A549 (cell line): Measurements from ENCODE around the gene CERK. TPM values are rescaled to one million over a fixed set of nuclear protein-coding genes. Genes with fewer than 3 reads are reported as not detected.

Experiments used
- ATAC-seq, 2 experiments: fragments of 200-7000 bp in 1 of 2; fragments of >200 bp in 1 of 2; cut with Nextera tagmentation in 1 of 2; cut with Tn5 transposase in 1 of 2; 3 replicates each; pipeline versions ENCODE4 v1.8.0 to v1.9.1; 2018 to 2020; ENCODE audit warnings: mild to moderate bottlenecking in 1 of 2, moderate library complexity in 1 of 2
- CTCF ChIA-PET: fragments of 300-600 bp; sonication (Branson Sonifier 250); formaldehyde crosslinking; extraction: SDS; loops from one replicate; lab custom pipeline; 2021; ENCODE audit warnings: antibody characterized with exemption, inconsistent platforms; lab: Yijun Ruan, JAX
- POLR2A ChIA-PET: fragments of 350-600 bp; formaldehyde crosslinking; extraction: SDS; loops from one replicate; lab custom pipeline; 2021; ENCODE audit warnings: antibody characterized with exemption, inconsistent platforms; lab: Yijun Ruan, JAX
- DNase-seq, 2 experiments: peaks; one replicate each; pipeline versions ENCODE4 v3.0.0 to v3.0.0-alpha.2; 2011 to 2016; ENCODE audit warnings: low read depth in 1 of 2, low spot score in 1 of 2
- FAIRE-seq: peaks from 2 replicates; lab custom pipeline; 2011; peaks lifted over from hg19 to GRCh38; lab: Jason Lieb, UNC
- H3K27ac ChIP-seq, 2 experiments: fragments of >200 bp; sonication (Bioruptor Twin); formaldehyde crosslinking; 3 replicates each; pipeline ENCODE4 v1.5.1; 2016 to 2017
- H3K4me1 ChIP-seq: fragments of >200 bp; sonication (Bioruptor Twin); formaldehyde crosslinking; 3 replicates; pipeline ENCODE4 v1.6.1; 2016
- H3K4me2 ChIP-seq: fragments of >200 bp; sonication (Bioruptor Twin); formaldehyde crosslinking; 3 replicates; pipeline ENCODE4 v1.6.1; 2016
- H3K4me3 ChIP-seq: fragments of >200 bp; sonication (Bioruptor Twin); formaldehyde crosslinking; 3 replicates; pipeline ENCODE4 v1.5.1; 2016
- H3K9me3 ChIP-seq: fragments of >200 bp; sonication (Bioruptor Twin); formaldehyde crosslinking; 3 replicates; pipeline ENCODE4 v1.6.1; 2016
- ATOH8 ChIP-seq: fragments of 250-450 bp; sonication (Bioruptor Pico); IDR thresholded peaks from 2 replicates; pipeline ENCODE4 v1.5.0; 2020; ENCODE audit warnings: low read depth, mild to moderate bottlenecking, moderate library complexity
- CBX8 ChIP-seq: fragments of 200-600 bp; sonication (generic); IDR thresholded peaks from 2 replicates; pipeline ENCODE4 v1.6.1; 2016
- CHD2 ChIP-seq: fragments of 150-350 bp; IDR thresholded peaks from 2 replicates; pipeline ENCODE4 v1.6.1; 2014; ENCODE audit warnings: low read length; ENCODE audit not compliant: partially characterized antibody
- CHD4 ChIP-seq: fragments of 200-600 bp; sonication (generic); IDR thresholded peaks from 2 replicates; pipeline ENCODE4 v1.6.1; 2016; ENCODE audit warnings: antibody characterized with exemption, mild to moderate bottlenecking, borderline replicate concordance
- EHF ChIP-seq: fragments of 250-450 bp; sonication (Bioruptor Pico); IDR thresholded peaks from 2 replicates; pipeline ENCODE4 v1.5.0; 2020; ENCODE audit warnings: mild to moderate bottlenecking
- ELK1 ChIP-seq: fragments of 150-350 bp; IDR thresholded peaks from 2 replicates; pipeline ENCODE4 v1.6.1; 2014; ENCODE audit warnings: low read depth, mild to moderate bottlenecking, low read length
- ESRRA ChIP-seq: fragments of 150-350 bp; IDR thresholded peaks from 2 replicates; pipeline ENCODE4 v1.6.1; 2014; ENCODE audit warnings: mild to moderate bottlenecking, low read length, borderline replicate concordance
- FOXS1 ChIP-seq: fragments of 250-450 bp; sonication (Bioruptor Pico); IDR thresholded peaks from 2 replicates; pipeline ENCODE4 v1.5.0; 2020; ENCODE audit warnings: mild to moderate bottlenecking, moderate library complexity
- GATA3 ChIP-seq: IDR thresholded peaks from 2 replicates; pipeline ENCODE4 v1.6.1; 2012; ENCODE audit warnings: borderline replicate concordance
- HDAC2 ChIP-seq: fragments of 200-600 bp; sonication (generic); IDR thresholded peaks from 2 replicates; pipeline ENCODE4 v1.6.1; 2016
- HES2 ChIP-seq: fragments of >200 bp; sonication (Bioruptor Twin); formaldehyde crosslinking; IDR thresholded peaks from 2 replicates; pipeline ENCODE4 v1.6.1; 2016
- HOXA7 ChIP-seq: fragments of 250-450 bp; sonication (Bioruptor Pico); IDR thresholded peaks from 2 replicates; pipeline ENCODE4 v1.5.0; 2020; ENCODE audit warnings: mild to moderate bottlenecking, moderate library complexity
- JUNB ChIP-seq: fragments of >200 bp; sonication (Bioruptor Twin); formaldehyde crosslinking; IDR thresholded peaks from 2 replicates; pipeline ENCODE4 v1.6.1; 2016
- MAFK ChIP-seq: fragments of 450-650 bp; IDR thresholded peaks from 2 replicates; pipeline ENCODE4 v1.6.1; 2014; ENCODE audit not compliant: partially characterized antibody
- MAX ChIP-seq: IDR thresholded peaks from 2 replicates; pipeline ENCODE4 v1.6.1; 2012
- MAZ ChIP-seq: fragments of 150-350 bp; IDR thresholded peaks from 2 replicates; pipeline ENCODE4 v1.6.1; 2014; ENCODE audit warnings: antibody characterized with exemption, low read depth, low read length, borderline replicate concordance
- MYC ChIP-seq: IDR thresholded peaks from 2 replicates; pipeline ENCODE4 v1.6.1; 2012; ENCODE audit warnings: mild to moderate bottlenecking, inconsistent platforms, low read length, improper control_type of control experiment, borderline replicate concordance
- PBX3 ChIP-seq: IDR thresholded peaks from 2 replicates; pipeline ENCODE4 v1.6.1; 2012
- POLR2A ChIP-seq: IDR thresholded peaks from 2 replicates; pipeline ENCODE4 v1.6.1; 2012; ENCODE audit warnings: mild to moderate bottlenecking, low read length
- SMC3 ChIP-seq: fragments of >200 bp; sonication (Bioruptor Twin); formaldehyde crosslinking; IDR thresholded peaks from 3 replicates; pipeline ENCODE4 v1.6.1; 2018; ENCODE audit warnings: inconsistent platforms
- TFCP2L1 ChIP-seq: fragments of 250-450 bp; sonication (Bioruptor Pico); IDR thresholded peaks from 2 replicates; pipeline ENCODE4 v1.5.0; 2021; ENCODE audit warnings: mild to moderate bottlenecking
- ZC3H11A ChIP-seq: fragments of 450-650 bp; IDR thresholded peaks from 2 replicates; pipeline ENCODE4 v1.6.1; 2014; ENCODE audit warnings: antibody characterized with exemption, mild to moderate bottlenecking
- ZFP36 ChIP-seq: fragments of 450-650 bp; IDR thresholded peaks from 2 replicates; pipeline ENCODE4 v1.6.1; 2014; ENCODE audit warnings: borderline replicate concordance; ENCODE audit not compliant: partially characterized antibody
- ZNF302 ChIP-seq: fragments of 250-450 bp; sonication (Bioruptor Pico); IDR thresholded peaks from 2 replicates; pipeline ENCODE4 v1.9.0; 2021; ENCODE audit warnings: inconsistent platforms, mild to moderate bottlenecking, moderate library complexity
- WGBS: methylation state at CpG from one replicate; pipeline ENCODE4 v1.1.6; 2017; ENCODE audit errors: missing lambda C conversion rate; 5-methylcytosine and 5-hydroxymethylcytosine counted together
- polyA plus RNA-seq, 4 experiments: library from polyadenylated mRNA; depleted of rRNA in 3 of 4; stranded (reverse); fragments of >200 nt; fragmentation: RNase III in 1 of 4; extraction: RNeasy Plus Mini Kit Qiagen cat#74134 plus additional on column Dnase treatment in 1 of 4; gene quantifications; 2 replicates in 3 of 4; 3 replicates in 1 of 4; pipeline ENCODE4 v1.2.3, GENCODE V29; 2011 to 2017

Gene CERK
- polyA plus RNA-seq, 2 of the 4 experiments (the other 2 are of a cell fraction) = 13.1 to 15.6 TPM

- TF ChIP-seq ELK1 (no peak), ZNF302 (CRISPR knock-in tag) (no peak), POLR2A (no peak), ZC3H11A (no peak)
- TF ChIP-seq, all 56 proteins: peak for 0
Observed at GRCh38 chr22:46757104-46757503, 19.1 kb upstream of the CERK start (continued).

- no CpG with 5 or more reads among the region's 1 CpG for WGBS
- ChIA-PET POLR2A (no interaction called here), CTCF (interaction anchor here (0.7 to 2.4 kb wide), 2 partner anchors 17 to 38 kb away, joined by 4 to 12 read pairs; no protein-coding TSS in a partner anchor)
- Histone ChIP-seq H3K27ac (no peak overlapping the region), H3K9me3 (peaks cover 11% of the 10 kb centered on the region; the same call in 2 of the 3 replicates), H3K4me1 (peaks cover 31% of the 10 kb centered on the region), H3K4me3 (no peak overlapping the region), H3K4me2 (no peak overlapping the region)
- ATAC-seq (no peak), FAIRE-seq (no peak), DNase-seq (no peak)
- TF ChIP-seq ZFP36 (peak; percentile 97), MAFK (no peak)
Observed at GRCh38 chr22:46756097-46756496, 18.0 kb upstream of the CERK start.

GRCh38 chr22:46755525-46755924 is 17.5 kb upstream of the CERK start:
- TF ChIP-seq HDAC2 = no peak
- no peak for TF ChIP-seq TFCP2L1 (CRISPR knock-in tag)
- no peak for TF ChIP-seq CHD2
- TF ChIP-seq MAX = no peak
- no peak for TF ChIP-seq ZC3H11A
- no peak for TF ChIP-seq MAZ
- no peak for TF ChIP-seq CBX8
- no peak for TF ChIP-seq PBX3
- no peak for TF ChIP-seq GATA3
- no peak for TF ChIP-seq CHD4
- TF ChIP-seq SMC3 = no peak
- TF ChIP-seq HES2 = no peak
- TF ChIP-seq EHF (CRISPR knock-in tag) = no peak
- no peak for TF ChIP-seq JUNB
- no peak for TF ChIP-seq ATOH8 (CRISPR knock-in tag)
- no peak for TF ChIP-seq HOXA7 (CRISPR knock-in tag)
- TF ChIP-seq FOXS1 (CRISPR knock-in tag) = no peak
- TF ChIP-seq MYC = no peak
- no peak for TF ChIP-seq ESRRA
- no peak for FAIRE-seq
- POLR2A ChIA-PET = no interaction called here

More at GRCh38 chr22:46755525-46755924, 17.5 kb upstream of the CERK start:
- no peak overlapping the region for H3K4me2 ChIP-seq
- CTCF ChIA-PET = interaction anchor here (2.4 kb wide), 1 partner anchor 16 kb away, joined by 12 read pairs; no protein-coding TSS in a partner anchor
- no peak overlapping the region for H3K4me3 ChIP-seq
- H3K4me1 ChIP-seq = peaks cover 32% of the 10 kb centered on the region
- ATAC-seq (no peak), DNase-seq (no peak)
- no peak overlapping the region; a peak in 1 of 6 replicates for H3K27ac ChIP-seq
- WGBS = 100% methylated on average over 2 of the region's 2 CpGs
- H3K9me3 ChIP-seq = peaks cover 11% of the 10 kb centered on the region; the same call in 2 of the 3 replicates
